Thoracic aorta (tissue), 2 donors: Measurements from ENCODE around the gene PEAK1. TPM values are rescaled to one million over a fixed set of nuclear protein-coding genes. Genes with fewer than 3 reads are reported as not detected.

Source experiments
- ATAC-seq: fragments of 150-250 bp; one replicate; pipeline ENCODE4 v1.8.0; 2017; ENCODE audit warnings: low read depth; ENCODE audit not compliant: insufficient number of reproducible peaks, low FRiP score
- DNase-seq: peaks from one replicate; pipeline ENCODE4 v3.0.0-alpha.2; 2020; ENCODE audit warnings: low spot score
- H3K27ac ChIP-seq, 2 donors: fragments of 200-600 bp; sonication (generic); 1 replicate in 1 of 2; 2 replicates in 1 of 2; pipeline ENCODE4 v1.5.1; 2016; ENCODE audit warnings: mild to moderate bottlenecking in 2 of 2, moderate library complexity in 2 of 2
- H3K27me3 ChIP-seq: fragments of 200-600 bp; sonication (generic); replicated peaks from 2 replicates; pipeline ENCODE4 v1.6.0; 2016; ENCODE audit warnings: mild to moderate bottlenecking; ENCODE audit not compliant: insufficient read depth
- H3K36me3 ChIP-seq: fragments of 200-600 bp; sonication (generic); one replicate; pipeline ENCODE4 v1.5.1; 2016
- H3K4me1 ChIP-seq, 2 donors: fragments of 200-600 bp; sonication (generic); 1 replicate in 1 of 2; 2 replicates in 1 of 2; pipeline versions ENCODE4 v1.5.1 to v1.6.0; 2016; ENCODE audit warnings: low read depth in 2 of 2, mild to moderate bottlenecking in 1 of 2; ENCODE audit not compliant: control insufficient read depth in 1 of 2
- H3K4me3 ChIP-seq: fragments of 200-600 bp; sonication (generic); 2 replicates; pipeline ENCODE4 v1.5.1; 2016; ENCODE audit warnings: mild to moderate bottlenecking
- H3K9me3 ChIP-seq: fragments of 200-600 bp; sonication (generic); 2 replicates; pipeline ENCODE4 v1.5.1; 2016
- total RNA-seq, 2 donors: library from RNA; depleted of rRNA; stranded (reverse); fragments of >200 nt; gene quantifications; one replicate each; pipeline versions ENCODE4 v1.1.0 to v1.2.3, GENCODE V29; 2016
- TF ChIP-seq, protein P1 (sequence below): fragments of 200-600 bp; sonication (generic); IDR thresholded peaks from one replicate; pipeline ENCODE4 v1.5.1; 2019; ENCODE audit warnings: antibody characterized with exemption

Gene PEAK1
- total RNA-seq, 2 donors from 2014 or later = 94.2 to 95.9 TPM

DNA sequence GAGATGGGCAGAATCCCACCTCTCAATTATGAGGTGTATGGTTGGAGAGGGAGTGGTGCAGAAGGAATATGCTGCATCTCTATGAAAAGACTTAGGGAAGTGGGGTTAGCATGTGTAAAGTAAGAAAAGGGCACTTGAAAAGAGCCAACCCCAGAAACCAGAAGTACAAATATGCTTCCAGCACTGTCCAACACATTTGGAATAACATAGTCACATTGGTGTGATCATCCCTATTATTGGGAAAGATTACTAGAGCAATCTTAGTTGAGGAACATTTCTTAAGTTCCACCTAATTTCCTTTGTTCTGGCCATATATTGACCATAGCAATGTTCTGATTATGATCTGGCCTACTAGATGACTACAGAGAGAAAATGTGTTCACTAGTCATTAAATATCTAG lies 35.0 kb upstream of the PEAK1 start:
- H3K36me3 ChIP-seq = peaks cover 10% of the 10 kb centered on the region
- H3K9me3 ChIP-seq = no peaks in the 10 kb centered on the region
- TF ChIP-seq, protein P1, sequence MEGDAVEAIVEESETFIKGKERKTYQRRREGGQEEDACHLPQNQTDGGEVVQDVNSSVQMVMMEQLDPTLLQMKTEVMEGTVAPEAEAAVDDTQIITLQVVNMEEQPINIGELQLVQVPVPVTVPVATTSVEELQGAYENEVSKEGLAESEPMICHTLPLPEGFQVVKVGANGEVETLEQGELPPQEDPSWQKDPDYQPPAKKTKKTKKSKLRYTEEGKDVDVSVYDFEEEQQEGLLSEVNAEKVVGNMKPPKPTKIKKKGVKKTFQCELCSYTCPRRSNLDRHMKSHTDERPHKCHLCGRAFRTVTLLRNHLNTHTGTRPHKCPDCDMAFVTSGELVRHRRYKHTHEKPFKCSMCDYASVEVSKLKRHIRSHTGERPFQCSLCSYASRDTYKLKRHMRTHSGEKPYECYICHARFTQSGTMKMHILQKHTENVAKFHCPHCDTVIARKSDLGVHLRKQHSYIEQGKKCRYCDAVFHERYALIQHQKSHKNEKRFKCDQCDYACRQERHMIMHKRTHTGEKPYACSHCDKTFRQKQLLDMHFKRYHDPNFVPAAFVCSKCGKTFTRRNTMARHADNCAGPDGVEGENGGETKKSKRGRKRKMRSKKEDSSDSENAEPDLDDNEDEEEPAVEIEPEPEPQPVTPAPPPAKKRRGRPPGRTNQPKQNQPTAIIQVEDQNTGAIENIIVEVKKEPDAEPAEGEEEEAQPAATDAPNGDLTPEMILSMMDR = no peak
- peak overlapping the region; percentile 31 to 77 for H3K27ac ChIP-seq
- no peaks in the 10 kb centered on the region for H3K27me3 ChIP-seq
- peaks cover 20 to 41% of the 10 kb centered on the region in 2 donors for H3K4me1 ChIP-seq
- DNase-seq (no peak), ATAC-seq (no peak)
- no peak overlapping the region for H3K4me3 ChIP-seq

DNA sequence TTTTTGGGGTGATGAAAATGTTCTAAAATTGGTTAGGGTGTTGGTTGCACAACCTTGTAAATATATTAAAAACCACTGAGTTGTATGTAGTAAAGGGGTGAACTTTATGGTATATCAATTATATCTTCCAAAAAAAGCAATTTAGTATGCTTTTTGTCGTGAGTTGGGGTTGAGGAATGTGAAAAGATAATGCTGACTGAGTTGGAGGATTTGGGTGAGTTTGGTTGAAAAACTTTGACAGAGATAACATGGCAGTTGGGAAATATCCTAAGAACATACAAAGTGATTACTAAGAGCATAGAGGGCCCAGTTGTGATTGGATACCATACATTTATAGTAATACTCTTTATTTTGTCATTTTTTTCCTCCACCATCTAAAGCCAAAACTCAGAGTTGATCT lies 34.4 kb upstream of the PEAK1 start:
- Histone ChIP-seq H3K36me3 (peaks cover 3% of the 10 kb centered on the region), H3K27me3 (no peaks in the 10 kb centered on the region), H3K4me3 (no peak overlapping the region), H3K4me1 (peaks cover 20 to 41% of the 10 kb centered on the region in 2 donors), H3K27ac (peak overlapping the region in 1 of 2 donors; percentile 77), H3K9me3 (no peaks in the 10 kb centered on the region)
- no peak for ATAC-seq
- TF ChIP-seq, protein P1 = no peak
- no peak for DNase-seq

DNA sequence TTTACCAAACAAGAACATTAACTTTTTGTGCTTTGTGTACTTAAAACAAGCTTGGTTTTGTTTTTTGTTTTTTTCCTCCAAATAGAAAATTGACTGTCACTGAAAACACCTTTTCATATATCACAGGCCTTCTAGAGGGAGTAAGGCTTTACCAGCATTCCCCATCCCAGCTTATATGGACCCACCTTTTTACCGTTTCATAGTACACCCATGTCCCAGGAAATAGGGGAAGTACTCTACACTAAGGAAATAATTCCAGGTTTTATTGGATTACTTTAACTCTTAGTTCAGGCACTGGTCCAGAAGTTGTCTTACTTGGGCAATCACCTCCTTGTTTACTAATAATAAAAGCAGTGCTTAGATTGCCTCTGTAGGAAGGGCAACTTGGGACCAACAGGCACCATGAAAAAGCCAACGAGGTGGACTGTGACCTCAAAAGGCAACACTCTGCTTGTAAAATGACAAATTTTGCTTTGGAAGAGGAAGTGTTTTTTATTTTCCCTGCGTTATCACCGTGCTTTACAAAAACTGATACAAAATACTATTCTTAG lies 27.0 kb upstream of the PEAK1 start:
- H3K4me3 ChIP-seq = no peak overlapping the region
- no peaks in the 10 kb centered on the region for H3K36me3 ChIP-seq
- no peaks in the 10 kb centered on the region for H3K9me3 ChIP-seq
- H3K27me3 ChIP-seq = no peaks in the 10 kb centered on the region
- DNase-seq = no peak
- ATAC-seq = no peak
- no peak overlapping the region for H3K27ac ChIP-seq
- H3K4me1 ChIP-seq = peaks cover 0 to 5% of the 10 kb centered on the region in 2 donors
- TF ChIP-seq, protein P1 = no peak

DNA sequence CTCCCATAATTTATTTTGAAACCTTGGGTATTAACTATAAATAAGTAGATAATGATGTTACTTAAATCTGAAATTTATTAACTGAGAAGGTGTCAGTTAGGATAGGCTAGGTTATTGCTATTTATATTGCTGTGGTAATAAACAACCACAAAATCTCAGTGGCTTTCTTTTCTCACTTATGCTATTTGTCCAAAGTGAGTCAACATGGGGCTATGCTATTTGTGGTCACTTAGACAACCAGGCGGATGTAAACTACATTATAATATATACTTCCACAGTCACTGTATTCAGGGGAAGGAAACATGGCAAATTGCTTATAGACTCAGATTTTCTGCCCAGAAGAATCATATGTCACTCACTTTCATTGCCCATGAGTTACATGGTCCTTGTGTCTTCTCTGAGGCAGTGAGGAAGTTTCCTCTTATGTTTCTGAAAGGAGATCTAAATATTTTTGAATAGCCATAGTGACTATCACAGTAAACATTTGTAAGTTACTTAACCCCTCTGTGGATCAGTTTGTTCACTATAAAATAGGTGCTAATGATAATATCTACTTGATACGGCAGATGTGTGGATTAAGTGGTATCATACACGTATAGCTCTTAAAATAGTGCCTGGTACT lies 20.6 kb upstream of the PEAK1 start:
- Histone ChIP-seq H3K36me3 (no peaks in the 10 kb centered on the region), H3K27ac (no peak overlapping the region), H3K4me1 (peaks cover under 1 to 9% of the 10 kb centered on the region in 2 donors), H3K27me3 (no peaks in the 10 kb centered on the region), H3K9me3 (no peaks in the 10 kb centered on the region), H3K4me3 (no peak overlapping the region)
- DNase-seq (no peak), ATAC-seq (no peak)
- TF ChIP-seq, protein P1 = no peak

DNA sequence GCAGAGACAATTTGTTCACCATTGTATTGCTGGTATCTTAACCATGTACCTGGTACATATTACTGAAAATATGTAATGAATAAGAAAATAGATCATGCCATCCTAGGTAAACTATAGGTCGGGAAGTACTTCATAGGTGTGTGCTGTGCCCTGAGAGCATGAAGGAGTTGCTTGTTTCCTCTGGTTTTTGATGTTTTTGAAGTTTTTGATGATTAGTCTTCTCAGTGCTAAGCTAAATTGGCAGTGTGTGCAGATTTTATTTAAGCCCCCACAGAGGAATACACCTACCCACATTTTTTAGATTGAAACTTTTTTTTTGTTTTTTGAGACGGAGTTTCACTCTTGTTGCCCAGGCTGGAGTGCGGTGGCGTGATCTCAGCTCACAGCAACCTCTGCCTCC lies 17.4 kb upstream of the PEAK1 start:
- no peaks in the 10 kb centered on the region for H3K36me3 ChIP-seq

More for the DNA sequence above, 17.4 kb upstream of the PEAK1 start:
- no peaks in the 10 kb centered on the region for H3K27me3 ChIP-seq
- H3K27ac ChIP-seq = no peak overlapping the region
- peaks cover 0 to 9% of the 10 kb centered on the region in 2 donors for H3K4me1 ChIP-seq
- no peaks in the 10 kb centered on the region for H3K9me3 ChIP-seq
- TF ChIP-seq, protein P1 = no peak
- no peak for ATAC-seq
- DNase-seq = no peak
- no peak overlapping the region for H3K4me3 ChIP-seq
